ENCODE measurements around the gene NAGLU. TPM values are rescaled to one million over a fixed set of nuclear protein-coding genes. Genes with fewer than 3 reads are reported as not detected.

NAGLU gene
- total and polyA plus RNA-seq, 2 experiments from 2014 or later = 12.0 to 31.2 TPM

- Histone ChIP-seq H3K79me2 (replicated peaks; ENCODE audit: insufficient read depth) (no peaks in the 10 kb centered on the region), H3K9me2 (ENCODE audit: insufficient read depth) (no peaks in the 10 kb centered on the region), H3F3A (replicated peaks; ENCODE audit: low read depth) (peaks cover 15% of the 10 kb centered on the region), H2AFZ (no peak overlapping the region), H3K27ac (ENCODE audit: low read depth) (peak overlapping the region; percentile 64; the same call in 1 of the 2 replicates), H3K36me3 (ENCODE audit: insufficient read depth) (no peaks in the 10 kb centered on the region), H3K27me3 (ENCODE audit: insufficient read depth) (no peaks in the 10 kb centered on the region), H4K20me1 (replicated peaks; ENCODE audit: insufficient read depth) (peaks cover 15% of the 10 kb centered on the region), H3K4me2 (peak overlapping the region; percentile 53), H3K4me1 (ENCODE audit: insufficient read depth) (peaks cover 23% of the 10 kb centered on the region), H3K4me3 (peak overlapping the region; percentile 25; the same call in 1 of the 2 replicates)
- no peak for TF ChIP-seq JUNB (IDR thresholded peaks at IDR 0.05; ENCODE audit: unreplicated experiment)
- peak; percentile 48 to 60 for TF ChIP-seq CTCF (conservative IDR thresholded peaks at IDR 0.05; ENCODE audit: low read depth in 2 of 2)
- Mint-ChIP-seq H3K27ac (no peak overlapping the region), H3K9me3 (no peaks in the 10 kb centered on the region), H3K4me1 (peaks cover 44% of the 10 kb centered on the region), H3K4me3 (peak overlapping the region; percentile 30; the same call in 1 of the 3 replicates), H3K27me3 (ENCODE audit: insufficient read depth, low read depth, poor library complexity) (peaks cover 26% of the 10 kb centered on the region), H3K36me3 (ENCODE audit: low read depth) (peaks cover 26% of the 10 kb centered on the region)
- DNase-seq (ENCODE audit: low spot score) = peak; percentile 36
- ATAC-seq = peak; percentile 11
Observed at GRCh38 chr17:42520540-42520951, 15.5 kb upstream of the NAGLU start.

- H3K9me2 ChIP-seq (ENCODE audit: insufficient read depth) = no peaks in the 10 kb centered on the region
- no peak overlapping the region for H3K27ac ChIP-seq (ENCODE audit: low read depth)
- H3K79me2 ChIP-seq (replicated peaks; ENCODE audit: insufficient read depth) = no peaks in the 10 kb centered on the region
- no peak for DNase-seq (ENCODE audit: low spot score)
- H3K4me2 ChIP-seq = no peak overlapping the region
- Mint-ChIP-seq H3K27me3 (ENCODE audit: insufficient read depth, low read depth, poor library complexity) (peaks cover 26% of the 10 kb centered on the region), H3K4me1 (peaks cover 44% of the 10 kb centered on the region), H3K9me3 (no peaks in the 10 kb centered on the region), H3K27ac (no peak overlapping the region), H3K36me3 (ENCODE audit: low read depth) (peaks cover 26% of the 10 kb centered on the region), H3K4me3 (peak overlapping the region; percentile 5; the same call in 1 of the 3 replicates)
- no peaks in the 10 kb centered on the region for H3K27me3 ChIP-seq (ENCODE audit: insufficient read depth)
- H3F3A ChIP-seq (replicated peaks; ENCODE audit: low read depth) = peaks cover 15% of the 10 kb centered on the region
- no peak overlapping the region for H3K4me3 ChIP-seq
- H2AFZ ChIP-seq = no peak overlapping the region
- H4K20me1 ChIP-seq (replicated peaks; ENCODE audit: insufficient read depth) = peaks cover 14% of the 10 kb centered on the region
- peaks cover 23% of the 10 kb centered on the region for H3K4me1 ChIP-seq (ENCODE audit: insufficient read depth)
- H3K36me3 ChIP-seq (ENCODE audit: insufficient read depth) = no peaks in the 10 kb centered on the region
- ATAC-seq = no peak
- TF ChIP-seq ZNF462 (CRISPR knock-in tag; IDR thresholded peaks at IDR 0.05) (no peak), JUNB (IDR thresholded peaks at IDR 0.05; ENCODE audit: unreplicated experiment) (no peak), STAT1 (IDR thresholded peaks at IDR 0.05; ENCODE audit: unreplicated experiment) (no peak), ETS1 (IDR thresholded peaks at IDR 0.05) (no peak), CTCF (conservative IDR thresholded peaks at IDR 0.05; ENCODE audit: low read depth in 2 of 2) (no peak), EZH2phosphoT487 (IDR thresholded peaks at IDR 0.05; ENCODE audit: unreplicated experiment) (no peak)
Observed at GRCh38 chr17:42521036-42521435, 15.0 kb upstream of the NAGLU start.
